ENCODE data around the gene RNF25. TPM values are rescaled to one million over a fixed set of nuclear protein-coding genes. Genes with fewer than 3 reads are reported as not detected.

Gene RNF25
- polyA plus RNA-seq, 12 donors, result 11.3 to 44.8 (median 26.1) TPM; not detected in 1

- no peak for DNase-seq
Observed at GRCh38 chr2:218638372-218638771, 33.4 kb downstream of the RNF25 start.

DNA sequence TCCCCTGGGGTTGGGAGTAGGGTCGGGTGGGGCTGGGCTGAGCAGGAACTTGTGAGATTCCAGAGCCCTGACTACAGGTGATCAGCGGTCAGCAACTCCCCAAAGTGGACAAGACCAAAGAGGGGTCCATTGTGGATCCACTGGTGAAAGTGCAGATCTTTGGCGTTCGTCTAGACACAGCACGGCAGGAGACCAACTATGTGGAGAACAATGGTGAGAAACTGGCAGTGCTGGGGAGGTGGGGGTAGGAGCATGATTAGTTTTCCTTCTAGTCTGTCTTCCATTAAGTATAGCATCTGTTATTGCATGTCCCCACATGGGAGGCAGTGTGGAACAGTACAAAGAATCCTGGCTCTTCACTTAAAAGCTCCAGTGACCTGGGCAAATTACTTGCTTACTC lies 36.1 kb downstream of the RNF25 start:
- no peak for DNase-seq

DNA sequence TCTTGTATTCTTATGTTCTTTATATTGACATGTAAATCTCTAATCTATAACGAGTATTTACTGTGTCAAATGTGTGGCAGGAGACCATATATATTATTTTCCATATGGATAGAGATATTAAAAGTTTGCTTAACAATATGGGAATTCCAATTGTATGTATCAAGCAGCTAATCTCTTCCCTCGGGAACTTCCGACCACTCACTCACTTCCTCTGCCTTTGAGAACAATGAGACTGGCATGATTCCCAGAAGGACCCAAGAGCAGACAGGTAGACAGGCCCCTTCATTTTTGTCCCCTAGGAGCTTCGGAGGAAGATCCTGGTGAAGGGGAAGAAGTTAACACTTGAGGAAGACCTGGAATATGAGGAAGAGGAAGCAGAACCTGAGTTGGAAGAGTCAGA lies 40.0 kb downstream of the RNF25 start:
- DNase-seq, result no peak

DNA sequence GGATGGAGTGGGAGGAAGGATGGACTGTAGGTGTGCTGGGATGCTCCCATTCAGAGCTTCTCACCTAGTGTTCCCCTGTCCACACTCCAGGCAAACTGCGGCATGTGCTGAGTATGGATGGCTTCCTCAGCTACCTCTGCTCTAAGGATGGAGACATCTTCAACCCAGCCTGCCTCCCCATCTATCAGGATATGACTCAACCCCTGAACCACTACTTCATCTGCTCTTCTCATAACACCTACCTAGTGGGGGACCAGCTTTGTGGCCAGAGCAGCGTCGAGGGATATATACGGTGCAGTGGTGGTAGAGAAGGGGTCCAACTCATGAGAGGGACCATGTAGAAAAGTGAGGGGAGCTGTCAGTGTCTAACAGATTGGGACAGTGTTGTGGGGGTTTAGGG lies 43.9 kb downstream of the RNF25 start:
- DNase-seq, result no peak

- DNase-seq, result no peak
Observed at GRCh38 chr2:218626369-218626768, 45.4 kb downstream of the RNF25 start.

- DNase-seq, result no peak
Observed at GRCh38 chr2:218623366-218623705, 48.5 kb downstream of the RNF25 start.

DNA sequence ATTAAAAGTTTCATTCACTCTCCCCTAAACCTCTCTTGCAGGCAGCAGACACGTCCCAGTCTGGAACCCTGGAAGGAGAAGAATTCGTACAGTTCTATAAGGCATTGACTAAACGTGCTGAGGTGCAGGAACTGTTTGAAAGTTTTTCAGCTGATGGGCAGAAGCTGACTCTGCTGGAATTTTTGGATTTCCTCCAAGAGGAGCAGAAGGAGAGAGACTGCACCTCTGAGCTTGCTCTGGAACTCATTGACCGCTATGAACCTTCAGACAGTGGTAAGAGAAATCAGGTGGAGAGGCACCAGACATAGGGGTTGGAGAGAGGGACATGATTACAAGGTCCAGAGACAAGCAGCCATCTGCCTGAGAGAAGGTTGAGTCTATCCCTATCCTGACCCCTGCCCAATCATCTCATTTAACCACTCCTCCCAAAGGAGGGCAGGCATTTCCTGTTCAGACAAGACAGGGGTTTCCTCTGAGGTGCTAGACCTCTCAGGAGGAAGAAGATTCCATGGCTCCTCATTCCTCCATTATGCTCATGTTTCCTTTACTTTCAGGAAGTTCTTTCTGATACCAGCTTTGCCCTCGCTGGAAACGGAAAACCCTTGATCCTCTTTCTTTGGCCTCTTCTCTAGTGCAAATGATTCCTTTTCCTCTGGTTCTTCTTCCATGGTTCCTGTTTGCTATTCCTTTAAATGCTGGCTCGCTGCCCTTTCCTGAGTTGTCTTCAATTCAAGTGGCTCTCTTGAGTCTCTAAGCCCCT lies 49.0 kb downstream of the RNF25 start:
- DNase-seq, result no peak

DNA sequence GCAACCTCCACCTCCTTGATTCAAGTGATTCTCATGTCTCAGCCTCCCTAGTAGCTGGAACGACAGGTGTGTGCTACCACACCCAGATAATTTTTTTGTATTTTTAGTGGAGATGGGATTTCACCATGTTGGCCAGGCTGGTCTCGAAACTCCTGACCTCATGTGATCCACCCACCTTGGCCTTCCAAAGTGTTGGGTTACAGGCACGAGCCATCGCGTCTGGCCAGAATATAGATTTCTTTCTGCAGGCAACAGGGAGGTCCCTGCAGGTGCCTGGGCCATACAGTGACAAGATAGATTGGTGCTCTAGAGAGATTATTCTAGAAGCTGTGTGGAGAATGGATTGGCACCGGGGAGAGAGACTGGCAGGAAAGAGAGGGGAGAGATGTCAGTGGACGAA lies 50.8 kb downstream of the RNF25 start:
- DNase-seq, result no peak

GRCh38 chr2:218618102-218618860 lies 53.5 kb downstream of the RNF25 start:
- DNase-seq, result no peak

GRCh38 chr2:218615868-218616315 lies 55.9 kb downstream of the RNF25 start:
- DNase-seq, result no peak

Other genes with a start within 250 kb of the RNF25 start
- 10 to 100 TPM in 10 of 12 donors, 1 to 10 TPM in 1, not detected in 1; 8.6 to 14.2 (median 11.8) TPM for gene USP37, start 103.7 kb downstream of the RNF25 start, polyA plus RNA-seq (ENCODE audit: insufficient read length in 12 of 12)
- 10 to 100 TPM in 11 of 12 donors, not detected in 1; 30.5 to 53.3 (median 40.9) TPM for gene CNOT9, start 103.2 kb downstream of the RNF25 start, polyA plus RNA-seq (ENCODE audit: insufficient read length in 12 of 12)
- 10 to 100 TPM in 11 of 12 donors, not detected in 1; 23.9 to 67.3 (median 52.2) TPM for gene PLCD4, start 64.1 kb downstream of the RNF25 start, polyA plus RNA-seq (ENCODE audit: insufficient read length in 12 of 12)
- gene ZNF142, start 12.4 kb downstream of the RNF25 start, polyA plus RNA-seq (ENCODE audit: insufficient read length in 12 of 12), result 10 to 100 TPM in 10 of 12 donors, 1 to 10 TPM in 1, not detected in 1; 9.6 to 20.3 (median 12.4) TPM
- gene BCS1L, start 12.3 kb downstream of the RNF25 start, polyA plus RNA-seq (ENCODE audit: insufficient read length in 12 of 12), result 10 to 100 TPM in 11 of 12 donors, not detected in 1; 19.2 to 46.1 (median 38.2) TPM
- 10 to 100 TPM in 11 of 12 donors, not detected in 1; 19.4 to 56.6 (median 24.9) TPM for gene STK36, start 84 bp upstream of the RNF25 start, polyA plus RNA-seq (ENCODE audit: insufficient read length in 12 of 12)
- 10 to 100 TPM in 11 of 12 donors, not detected in 1; 17.1 to 71.2 (median 30.0) TPM for gene TTLL4, start 38.8 kb upstream of the RNF25 start, polyA plus RNA-seq (ENCODE audit: insufficient read length in 12 of 12)
- 10 to 100 TPM in 11 of 12 donors, not detected in 1; 10.3 to 25.6 (median 22.3) TPM for gene CYP27A1, start 110.1 kb upstream of the RNF25 start, polyA plus RNA-seq (ENCODE audit: insufficient read length in 12 of 12)
- 10 to 100 TPM in 9 of 12 donors, 1 to 10 TPM in 2, not detected in 1; 7.4 to 35.9 (median 25.3) TPM for gene PRKAG3, start 159.8 kb upstream of the RNF25 start, polyA plus RNA-seq (ENCODE audit: insufficient read length in 12 of 12)
- gene WNT6, start 187.8 kb upstream of the RNF25 start, polyA plus RNA-seq (ENCODE audit: insufficient read length in 12 of 12), result 1 to 10 TPM in 2 of 12 donors, under 1 TPM in 3, not detected in 7; 0.09 to 9.6 (median 0.78) TPM
- 1 to 10 TPM in 2 of 12 donors, under 1 TPM in 5, not detected in 5; 0.08 to 5.2 (median 0.37) TPM for gene WNT10A, start 208.8 kb upstream of the RNF25 start, polyA plus RNA-seq (ENCODE audit: insufficient read length in 12 of 12)